ENCODE results near the gene GATAD2B.

DNA sequence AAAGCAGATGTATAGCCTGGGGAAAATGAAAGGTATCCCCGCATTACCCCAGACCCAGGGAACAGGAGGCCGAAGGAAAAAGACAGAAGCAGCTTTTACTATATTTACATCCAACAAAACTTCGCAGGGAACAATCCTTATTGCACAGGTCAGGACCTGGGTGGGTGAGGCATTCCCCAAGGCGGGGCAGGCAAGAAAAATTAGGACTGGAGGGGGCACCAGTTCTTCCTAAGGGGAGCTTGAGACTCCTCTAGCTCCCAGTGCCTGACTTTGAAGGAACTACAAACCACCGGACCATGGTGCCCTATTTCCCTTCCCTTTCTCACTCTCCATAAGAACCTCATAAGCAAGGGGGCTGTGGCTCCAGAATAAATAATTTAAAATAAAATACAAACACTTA lies 6.7 kb upstream of the GATAD2B start:
- TF ChIP-seq CTCF (IDR thresholded peaks at IDR 0.05): no peak
- no peak for TF ChIP-seq POLR2AphosphoS5 (IDR thresholded peaks at IDR 0.05)

All from stomach (tissue), 4 donors.